ENCODE results near the gene SEMA3D.

DNA sequence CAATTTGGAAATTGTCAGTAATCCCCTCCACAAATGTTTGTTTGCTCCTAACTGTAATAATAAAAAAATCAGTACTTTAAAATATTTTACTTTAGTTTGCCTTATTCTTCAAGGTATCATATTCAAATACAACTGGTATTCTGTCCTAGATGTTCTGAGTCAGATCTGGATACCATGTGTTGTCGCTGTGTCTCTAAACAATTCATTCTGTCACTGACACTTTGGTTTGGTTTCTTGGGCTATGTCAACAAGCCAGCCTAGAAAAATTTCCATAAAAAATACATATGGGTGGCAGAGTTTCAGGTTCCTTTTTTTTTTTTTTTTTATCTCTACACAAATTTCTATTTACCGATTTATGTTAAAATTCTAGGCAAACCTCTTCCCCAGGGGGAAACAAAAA is 33.2 kb upstream of the SEMA3D start:
- TF ChIP-seq POLR2A (IDR thresholded peaks at IDR 0.05; ENCODE audit: low read depth, low read length) (no peak), SPI1 (IDR thresholded peaks at IDR 0.05; ENCODE audit: low read depth, low read length) (no peak), POLR2AphosphoS5 (IDR thresholded peaks at IDR 0.05; ENCODE audit: low read depth, low read length) (no peak)

All from GM12891 (cell line).